ENCODE results near the gene IZUMO1R.

- TF ChIP-seq EZH2 (IDR thresholded peaks at IDR 0.05; ENCODE audit: low read depth) (no peak), CTCF (conservative IDR thresholded peaks at IDR 0.05) (peak; percentile 71)
These were observed 21.3 kb downstream of the IZUMO1R start for GRCh38 chr11:94325681-94326080.
